Germinal center (tissue), 1 donor: ENCODE results near the gene DERL3.

Experiments used
- DNase-seq: peaks from one replicate; pipeline ENCODE4 v3.0.0; 2012; ENCODE audit warnings: mixed read lengths, low spot score

DERL3 gene

DNA sequence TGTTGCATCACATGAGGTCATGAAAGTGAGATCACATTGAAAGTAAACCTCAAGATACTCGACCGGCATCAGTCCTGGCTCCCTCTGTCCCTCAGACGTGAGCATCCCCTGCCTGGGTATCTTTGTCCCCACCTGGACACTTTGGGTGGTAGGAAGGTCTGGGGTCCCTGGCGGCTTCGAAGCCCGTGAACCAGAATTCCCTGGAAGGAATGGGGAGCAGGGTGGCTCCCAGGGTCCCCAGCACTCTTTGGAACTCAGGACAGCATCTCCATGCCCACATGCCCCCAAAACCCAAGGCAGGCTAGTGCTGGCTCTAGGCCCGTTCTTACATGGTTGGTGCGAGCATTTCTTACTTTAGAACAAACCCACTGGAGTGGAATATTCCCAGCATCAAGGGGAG is 7.5 kb downstream of the DERL3 start:
- no peak for DNase-seq

DNA sequence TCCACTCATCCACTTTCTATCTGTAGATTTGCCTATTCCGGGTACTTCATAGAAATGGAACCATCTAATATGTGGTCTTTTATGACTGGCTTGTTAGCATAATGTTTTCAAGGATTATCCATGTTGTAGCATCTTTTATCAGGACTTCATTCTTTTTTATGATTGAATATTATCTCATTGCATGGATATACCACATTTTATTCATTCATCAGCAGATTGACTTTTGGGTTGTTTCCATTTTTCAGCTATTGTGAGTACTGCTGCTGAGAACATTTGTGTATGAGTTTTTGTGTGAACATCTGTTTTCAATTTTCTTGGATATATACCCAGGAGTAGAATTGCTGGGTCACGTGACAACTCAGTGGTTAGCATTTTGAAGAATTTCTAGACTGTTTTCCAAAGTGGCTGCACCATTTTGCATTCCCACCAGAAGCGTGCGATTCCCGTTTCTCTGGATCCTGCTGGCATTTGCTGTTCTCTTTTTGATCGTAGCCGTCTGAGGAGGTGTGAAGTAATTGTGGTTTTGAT is 8.9 kb downstream of the DERL3 start:
- no peak for DNase-seq

GRCh38 chr22:23828800-23829680 is 9.8 kb downstream of the DERL3 start:
- no peak for DNase-seq

- no peak for DNase-seq
Measured at GRCh38 chr22:23827351-23827995, 11.3 kb downstream of the DERL3 start.

- no peak for DNase-seq
Measured at GRCh38 chr22:23826510-23827350, 12.1 kb downstream of the DERL3 start.

DNA sequence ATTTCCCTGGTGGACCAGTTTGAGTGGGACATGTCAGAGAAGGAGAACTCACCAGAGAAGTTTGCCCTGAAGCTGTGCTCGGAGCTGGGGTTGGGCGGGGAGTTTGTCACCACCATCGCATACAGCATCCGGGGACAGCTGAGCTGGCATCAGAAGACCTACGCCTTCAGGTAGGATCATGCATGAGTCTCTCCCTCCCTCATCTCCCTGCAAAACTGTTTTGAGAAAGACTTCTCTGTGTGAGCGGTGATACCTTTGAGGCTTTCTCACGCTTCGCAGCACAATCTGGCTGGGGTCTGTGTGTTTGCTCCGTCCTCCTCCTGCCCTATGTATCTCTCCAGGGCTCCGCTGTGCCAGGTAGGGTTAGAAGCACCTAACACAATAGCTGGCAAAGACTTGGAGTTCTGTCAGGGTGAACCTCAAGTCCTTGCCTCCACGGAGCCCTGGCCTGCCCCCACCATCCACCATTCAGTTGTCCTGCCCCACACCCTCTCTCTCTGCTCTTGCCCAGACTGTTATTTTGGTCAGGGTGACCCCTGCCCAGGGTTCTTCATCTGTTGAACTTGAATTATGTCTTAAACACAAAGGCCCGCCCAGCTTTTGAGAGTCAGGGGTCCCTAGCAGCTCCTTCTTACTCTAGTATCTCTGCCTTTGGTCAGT is 13.4 kb downstream of the DERL3 start:
- DNase-seq = no peak

DNA sequence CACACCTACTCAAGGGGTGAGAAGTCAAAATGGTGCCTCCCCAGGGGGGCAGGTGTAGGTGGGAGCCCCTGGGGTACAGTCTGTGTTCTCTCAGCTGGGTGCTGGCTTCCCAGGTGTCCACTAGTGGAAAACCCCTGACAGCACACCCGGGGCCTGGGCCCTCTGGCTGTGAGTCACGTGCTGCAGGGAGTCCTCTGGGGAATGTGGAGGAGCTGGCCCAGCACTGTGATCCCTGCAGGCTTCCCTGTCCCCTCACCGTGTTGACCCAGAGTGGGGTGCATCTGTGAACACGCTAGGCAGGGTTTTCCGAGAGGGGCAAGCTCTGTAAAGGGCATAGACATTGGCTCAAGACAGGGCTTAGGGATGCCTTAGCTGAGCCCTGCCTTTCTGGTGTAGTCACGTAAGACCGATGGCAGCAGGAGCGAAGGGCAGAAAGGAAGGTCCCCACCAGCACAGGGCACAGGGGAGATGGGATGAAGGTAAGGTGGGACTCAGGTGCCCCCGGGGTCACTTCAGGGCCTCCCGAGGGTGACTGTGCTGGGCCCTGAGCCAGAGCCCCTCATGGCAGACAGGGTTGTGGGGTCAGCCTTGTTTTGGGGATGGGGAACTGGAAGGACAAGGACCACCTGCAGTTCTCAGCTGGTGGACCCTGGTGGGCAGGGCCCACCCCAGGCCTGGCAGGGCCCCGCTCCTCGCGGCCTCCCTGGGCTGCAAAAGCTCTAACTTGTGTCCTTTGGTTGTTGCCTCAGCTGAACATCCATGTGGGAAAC is 14.1 kb downstream of the DERL3 start:
- DNase-seq = no peak

- DNase-seq = no peak
Measured at GRCh38 chr22:23823331-23823791, 15.4 kb downstream of the DERL3 start.

GRCh38 chr22:23822101-23822671 is 16.6 kb downstream of the DERL3 start:
- no peak for DNase-seq

DNA sequence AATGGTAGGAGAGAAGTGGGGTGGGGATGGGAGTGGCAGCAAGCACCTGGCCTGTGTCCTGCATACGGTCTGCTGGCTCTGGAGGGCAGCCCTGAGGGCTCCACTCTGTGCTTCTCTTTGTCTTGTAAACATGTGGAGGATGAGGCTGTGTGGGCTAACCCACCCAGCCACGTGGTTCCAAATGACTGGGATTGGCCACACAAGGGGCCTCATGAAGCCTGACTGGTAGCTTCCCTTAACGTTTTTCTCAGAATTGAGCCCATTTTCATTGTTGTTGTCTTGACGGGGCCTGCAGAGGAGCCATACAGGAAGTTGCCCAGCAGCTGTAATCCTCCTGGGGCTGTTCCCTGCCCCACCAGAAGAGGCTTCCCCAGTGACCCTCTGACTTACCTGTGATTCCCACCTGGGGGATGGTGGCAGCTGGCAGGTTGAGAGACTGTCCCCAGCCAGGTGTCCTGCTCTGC is 18.0 kb downstream of the DERL3 start:
- peak; percentile 20 for DNase-seq

DNA sequence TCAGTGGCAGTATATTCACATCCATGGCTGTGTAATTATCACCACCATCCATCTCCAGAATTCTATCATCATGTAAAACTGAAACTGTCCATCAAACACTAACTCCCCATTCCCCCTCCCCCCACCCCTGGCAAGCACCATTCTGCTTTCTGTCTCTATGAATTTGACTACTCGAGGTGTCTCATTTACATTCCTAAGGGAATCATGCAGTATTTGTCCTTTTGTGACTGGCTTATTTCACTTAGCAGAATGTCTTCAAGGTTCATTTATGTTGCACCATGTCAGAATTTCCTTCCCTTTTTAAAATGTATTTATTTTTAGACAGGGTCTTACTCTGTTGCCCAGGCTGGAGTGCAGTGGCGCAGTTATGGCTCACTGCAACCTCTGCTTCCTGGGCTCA is 20.3 kb downstream of the DERL3 start:
- no peak for DNase-seq

GRCh38 chr22:23817146-23817545 is 21.7 kb downstream of the DERL3 start:
- no peak for DNase-seq

GRCh38 chr22:23816156-23816976 is 22.4 kb downstream of the DERL3 start:
- DNase-seq = no peak

DNA sequence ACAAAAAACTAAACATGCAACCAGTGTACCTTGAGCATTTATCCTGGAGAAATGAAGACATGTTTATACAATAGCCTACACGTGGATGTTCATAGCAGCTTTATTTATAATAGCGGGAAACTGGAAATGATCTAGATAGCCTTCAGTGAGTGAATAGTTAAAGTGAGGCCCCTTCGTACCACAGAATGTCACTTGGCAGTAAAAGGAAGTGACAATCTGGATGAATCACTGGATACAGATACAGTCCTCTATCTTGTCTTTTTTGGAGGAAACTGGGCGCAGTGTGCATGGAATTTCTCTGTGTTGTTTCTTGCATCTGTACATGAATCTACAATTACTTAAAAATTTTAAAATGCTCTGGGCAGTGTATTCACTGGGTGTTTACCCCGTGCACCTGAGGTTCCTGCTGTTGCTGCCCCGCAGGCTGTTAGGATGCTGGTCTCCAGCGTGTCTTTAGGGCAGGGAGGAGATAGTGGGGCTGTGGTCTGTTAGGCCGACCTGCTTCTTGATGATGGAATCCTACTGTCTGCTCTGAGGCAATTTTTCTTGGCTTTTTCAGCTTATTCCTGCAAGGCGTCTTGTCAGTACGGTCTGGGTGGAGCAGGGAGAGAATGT is 23.2 kb downstream of the DERL3 start:
- no peak for DNase-seq

DNA sequence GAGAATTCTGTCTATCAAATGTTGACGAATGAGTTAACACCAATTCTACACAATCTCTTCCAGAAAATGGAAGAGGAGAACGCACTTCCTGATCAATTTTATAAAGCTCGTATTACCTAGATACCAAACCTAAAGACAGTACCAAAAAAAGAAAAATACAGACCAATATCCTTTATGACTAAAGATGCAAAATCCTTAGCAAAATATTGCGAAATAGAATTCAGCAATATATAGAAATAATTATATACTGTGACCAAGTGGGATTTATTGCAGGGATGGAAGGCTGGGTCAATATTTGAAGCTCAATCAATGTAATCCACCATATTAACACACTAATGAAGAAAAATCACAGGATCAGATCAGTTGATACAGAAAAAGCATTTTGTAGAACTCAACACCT is 26.4 kb downstream of the DERL3 start:
- no peak for DNase-seq

GRCh38 chr22:23806837-23807236 is 32.0 kb downstream of the DERL3 start:
- no peak for DNase-seq

- no peak for DNase-seq
Measured at GRCh38 chr22:23804781-23805291, 34.0 kb downstream of the DERL3 start.

- peak; percentile 44 for DNase-seq
Measured at GRCh38 chr22:23803001-23803819, 35.6 kb downstream of the DERL3 start.
